GM19455 (cell line): ENCODE measurements around the gene OTUB1.

ENCODE experiments used
- ATAC-seq: cut with Tn5 transposase; IDR thresholded peaks from one replicate; pipeline ENCODE4 v1.9.1; 2021; ENCODE audit not compliant: unreplicated experiment

OTUB1 gene

DNA sequence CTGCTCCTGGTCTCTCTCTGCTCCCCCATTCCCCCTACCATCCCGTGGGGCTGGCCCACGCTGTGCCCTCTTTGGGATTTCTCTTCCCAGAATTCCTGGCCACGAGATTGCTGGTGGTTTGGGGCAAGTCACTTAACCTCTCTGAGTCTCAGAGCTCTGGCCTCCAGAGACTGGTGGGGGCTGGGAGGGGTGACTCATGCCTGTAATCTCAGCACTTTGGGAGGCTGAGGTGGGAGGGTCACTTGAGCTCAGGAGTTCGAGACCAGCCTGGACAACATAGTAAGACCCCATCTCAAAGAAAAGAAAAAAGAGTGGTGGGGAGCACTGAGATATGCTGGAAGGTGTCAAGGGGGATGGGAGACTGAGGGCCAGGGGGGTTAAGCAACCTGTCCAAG is 18.3 kb downstream of the OTUB1 start:
- ATAC-seq: no peak

DNA sequence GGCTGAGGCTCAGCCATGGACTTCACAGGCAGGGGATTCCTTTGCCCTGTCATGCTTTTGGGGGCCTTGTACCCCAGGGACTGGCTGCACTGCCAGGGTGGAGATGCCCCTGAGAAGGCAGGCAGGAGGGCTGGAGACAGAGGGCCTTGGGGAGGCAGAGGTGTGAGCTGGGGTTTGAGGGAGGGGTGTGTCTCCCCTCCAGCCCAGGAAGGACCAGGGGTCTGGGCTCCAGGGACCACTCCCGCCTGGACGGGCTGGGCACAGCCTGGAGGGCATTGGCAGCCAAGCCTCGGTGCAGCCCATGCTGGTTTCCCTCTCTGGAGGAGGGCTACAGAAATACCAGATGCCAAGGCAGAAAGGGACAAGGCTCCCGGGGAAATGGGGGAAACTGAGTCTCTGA is 19.5 kb downstream of the OTUB1 start:
- ATAC-seq: no peak

DNA sequence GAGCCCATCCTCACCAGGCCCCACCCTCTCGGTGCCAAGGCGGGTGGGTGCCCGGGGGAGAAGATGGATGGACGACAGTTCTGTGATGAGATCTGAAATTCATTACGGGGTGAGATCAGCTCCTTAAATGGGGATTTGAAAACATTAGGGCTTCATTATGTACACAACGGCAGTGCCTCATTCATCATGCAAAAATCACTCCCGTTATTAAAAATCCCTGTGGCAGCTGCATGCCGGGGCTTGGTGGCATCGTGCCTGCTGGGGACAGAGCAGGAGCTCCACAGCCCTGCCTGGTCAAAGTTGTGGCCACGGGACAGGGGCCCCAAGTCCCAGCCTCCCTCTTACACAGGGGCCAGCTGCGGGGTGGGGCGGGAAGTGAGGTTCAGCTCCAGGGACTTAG is 20.2 kb downstream of the OTUB1 start:
- no peak for ATAC-seq

GRCh38 chr11:64007160-64007628 is 21.0 kb downstream of the OTUB1 start:
- ATAC-seq: no peak

- ATAC-seq: no peak
Measured at GRCh38 chr11:64007629-64008282, 21.5 kb downstream of the OTUB1 start.

GRCh38 chr11:64008283-64008913 is 22.2 kb downstream of the OTUB1 start:
- no peak for ATAC-seq

- no peak for ATAC-seq
Measured at GRCh38 chr11:64008914-64009633, 22.8 kb downstream of the OTUB1 start.

DNA sequence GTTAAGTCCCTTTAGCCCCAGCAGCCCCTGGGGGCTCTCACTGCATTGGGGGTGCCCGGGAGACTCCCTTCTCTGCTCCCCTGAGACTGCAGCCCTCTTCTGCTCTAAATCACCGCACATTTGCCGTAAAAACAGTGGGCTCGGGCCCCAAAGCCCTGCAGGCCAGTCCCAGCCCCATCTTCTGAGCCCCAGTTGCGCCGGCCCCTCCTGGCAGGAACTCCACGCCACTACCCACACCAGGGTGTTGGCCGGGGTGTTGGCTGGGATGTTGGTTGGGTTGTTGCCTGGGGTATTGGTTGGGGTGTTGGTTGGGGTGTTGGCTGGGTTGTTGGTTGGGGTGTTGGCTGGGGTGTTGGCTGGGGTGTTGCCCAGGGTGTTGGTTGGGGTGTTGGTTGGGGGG is 23.5 kb downstream of the OTUB1 start:
- ATAC-seq: no peak

DNA sequence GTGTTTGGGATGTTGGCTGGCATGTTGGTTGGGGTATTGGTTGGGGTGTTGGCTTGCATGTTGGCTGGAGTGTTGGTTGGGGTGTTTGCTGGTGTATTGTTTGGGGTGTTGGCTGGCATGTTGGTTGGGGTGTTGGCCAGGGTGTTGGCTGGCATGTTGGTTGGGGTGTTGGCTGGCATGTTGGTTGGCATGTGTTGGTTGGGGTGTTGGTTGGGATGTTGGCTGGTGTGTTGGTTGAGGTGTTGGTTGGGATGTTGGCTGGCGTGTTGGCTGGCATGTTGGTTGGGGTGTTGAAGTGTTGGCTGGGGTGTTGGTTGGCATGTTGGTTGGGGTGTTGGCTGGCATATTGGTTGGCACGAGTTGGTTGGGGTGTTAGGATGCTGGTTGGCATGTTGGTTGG is 24.5 kb downstream of the OTUB1 start:
- no peak for ATAC-seq

GRCh38 chr11:64011371-64011770 is 25.1 kb downstream of the OTUB1 start:
- no peak for ATAC-seq

DNA sequence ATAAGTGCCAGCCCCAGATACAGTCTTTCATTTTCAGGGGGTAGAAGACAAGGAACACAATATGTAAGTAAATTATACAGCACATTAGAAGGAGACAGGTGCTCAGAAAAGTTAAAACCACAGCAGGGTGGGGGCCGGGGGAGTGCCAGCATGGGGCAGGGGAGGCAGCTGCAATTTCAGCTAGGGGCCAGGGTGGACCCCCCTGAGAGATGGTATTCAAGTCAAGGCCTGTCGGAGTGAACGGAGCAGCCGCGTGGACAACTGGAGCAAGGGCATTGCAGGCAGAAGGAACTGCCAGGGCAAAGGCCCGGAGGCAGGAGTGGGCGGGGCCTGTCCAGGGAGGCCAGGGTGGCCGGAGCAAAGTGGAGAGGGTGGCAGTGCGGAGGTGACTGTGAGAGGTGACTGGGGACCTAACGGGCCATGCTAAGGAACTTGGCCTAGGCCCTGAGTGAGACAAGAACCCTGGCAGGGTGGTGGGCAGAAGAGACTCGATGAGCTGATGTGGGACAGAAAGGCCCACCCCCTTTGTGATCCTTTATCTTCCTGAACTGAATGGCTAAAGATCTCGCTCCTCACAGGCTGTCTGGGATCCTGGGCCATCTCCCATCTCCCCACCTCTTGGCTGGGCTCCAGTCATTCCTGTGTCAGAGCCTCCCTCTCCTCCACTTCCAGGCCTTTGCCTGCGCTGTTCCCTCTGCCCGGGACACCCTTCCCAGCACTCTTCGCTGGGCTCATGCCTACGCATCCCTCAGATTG is 27.1 kb downstream of the OTUB1 start:
- ATAC-seq: no peak

GRCh38 chr11:64014356-64014755 is 28.1 kb downstream of the OTUB1 start:
- no peak for ATAC-seq

- no peak for ATAC-seq
Measured at GRCh38 chr11:64015510-64015909, 29.3 kb downstream of the OTUB1 start.

DNA sequence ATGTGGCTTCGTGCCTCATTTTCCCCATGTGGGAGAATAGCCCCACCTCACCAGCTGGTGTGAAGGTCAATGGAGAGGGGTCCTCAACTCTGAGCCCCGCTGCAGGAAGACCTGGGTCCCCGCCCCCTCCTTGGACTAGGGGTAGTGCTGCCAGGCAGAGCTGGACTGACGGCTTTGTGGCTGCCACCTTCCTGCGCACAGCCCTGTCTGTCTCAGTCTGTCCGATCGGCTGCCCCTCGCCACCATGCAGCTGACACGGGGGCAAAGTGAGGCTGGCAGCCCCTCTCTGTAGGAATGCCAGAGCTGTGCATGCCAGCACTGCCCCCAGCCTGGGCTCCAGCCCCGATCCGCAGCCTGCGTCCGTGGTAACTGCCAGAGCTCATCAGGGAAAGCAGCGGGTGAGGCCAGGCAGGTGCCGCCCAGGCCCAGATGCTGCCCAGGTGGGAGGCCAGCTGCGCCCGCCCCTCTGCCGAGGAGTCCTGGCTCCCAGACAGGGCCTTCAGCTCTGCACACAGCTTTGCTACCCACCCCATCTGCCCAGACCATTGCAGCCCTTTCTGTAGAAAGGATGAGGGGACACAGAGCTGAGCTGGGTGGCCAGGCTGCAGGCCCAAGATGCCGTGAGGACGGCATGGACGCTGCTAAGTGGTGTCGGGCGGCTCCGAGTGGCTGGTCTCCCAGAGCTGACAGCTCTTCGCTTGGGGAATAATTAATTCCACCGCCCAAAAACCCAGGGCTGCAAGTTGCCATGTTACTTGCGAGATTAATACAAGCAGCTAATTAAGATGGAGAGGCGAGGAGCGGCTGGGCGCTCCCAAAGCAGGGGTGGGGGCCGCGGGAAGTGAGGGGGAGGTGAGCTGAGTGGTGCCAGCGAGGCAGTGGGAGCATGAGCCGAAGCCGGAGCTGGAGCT is 30.0 kb downstream of the OTUB1 start:
- no peak for ATAC-seq

DNA sequence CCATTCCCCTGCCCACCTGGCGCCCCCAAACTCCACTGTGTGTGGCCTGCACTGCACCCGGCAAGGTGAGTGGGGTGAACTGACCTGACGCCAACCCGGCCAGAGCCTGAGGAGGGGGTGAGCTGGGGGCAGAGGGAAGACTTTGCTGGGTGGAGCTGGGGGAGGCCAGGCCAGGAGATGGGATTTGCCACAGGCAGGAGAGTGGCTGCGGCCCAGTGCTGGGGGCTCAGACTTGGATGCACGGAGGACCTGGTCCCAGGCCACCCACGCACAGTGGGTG is 31.6 kb downstream of the OTUB1 start:
- ATAC-seq: no peak

DNA sequence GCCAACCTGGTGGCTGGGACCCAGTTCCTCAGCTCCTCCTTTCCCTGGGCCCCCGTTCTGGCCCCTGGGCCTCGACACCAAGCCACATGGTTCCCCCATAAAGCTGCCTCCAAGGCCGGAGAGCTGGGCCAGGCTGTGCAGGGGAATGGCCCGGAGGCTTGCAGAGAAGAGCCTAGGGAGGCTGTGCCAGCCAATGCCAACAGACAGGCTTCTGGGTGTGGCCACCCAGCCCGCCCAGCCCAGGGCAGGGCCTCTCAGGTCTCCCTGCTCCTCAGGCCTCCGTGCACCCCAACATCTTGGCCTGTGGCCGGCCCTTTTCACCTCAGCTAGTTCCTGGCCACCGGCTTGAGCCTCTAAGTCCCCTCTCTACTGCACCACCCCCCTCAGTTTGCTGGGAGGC is 32.1 kb downstream of the OTUB1 start:
- ATAC-seq: no peak

- ATAC-seq: no peak
Measured at GRCh38 chr11:64019106-64020037, 33.1 kb downstream of the OTUB1 start.

- ATAC-seq: no peak
Measured at GRCh38 chr11:64020976-64021756, 34.9 kb downstream of the OTUB1 start.

DNA sequence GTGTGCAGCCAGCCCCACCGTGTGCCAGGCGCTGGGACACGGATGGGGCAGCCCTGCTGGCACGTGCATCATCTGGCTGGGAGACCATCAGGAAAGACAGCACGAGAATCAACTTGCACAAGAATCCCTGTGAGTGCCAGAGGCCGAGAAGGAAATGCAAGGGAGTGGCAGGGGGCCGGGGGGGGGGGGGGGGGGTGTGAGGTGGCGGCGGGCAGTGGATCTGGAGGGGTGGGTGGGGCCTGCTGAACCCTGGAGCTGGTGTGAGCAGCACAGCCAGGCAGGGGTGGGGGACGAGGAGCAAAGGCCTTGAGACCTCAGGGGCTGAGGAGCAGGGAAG is 35.5 kb downstream of the OTUB1 start:
- ATAC-seq: no peak
